22Rv1 (cell line): ENCODE data around the gene SEC14L2.

Experiments
- ZFX ChIP-seq: fragments of 450-650 bp; IDR thresholded peaks from 2 replicates; pipeline ENCODE4 v1.6.1; 2017; ENCODE audit warnings: antibody characterized with exemption, borderline replicate concordance
- TF ChIP-seq, protein P1 (sequence below): fragments of 450-650 bp; IDR thresholded peaks from 2 replicates; pipeline ENCODE4 v1.5.1; 2017; ENCODE audit warnings: mild to moderate bottlenecking

GRCh38 chr22:30444632-30445437, 48.0 kb downstream of the SEC14L2 start:
- TF ChIP-seq, protein P1, sequence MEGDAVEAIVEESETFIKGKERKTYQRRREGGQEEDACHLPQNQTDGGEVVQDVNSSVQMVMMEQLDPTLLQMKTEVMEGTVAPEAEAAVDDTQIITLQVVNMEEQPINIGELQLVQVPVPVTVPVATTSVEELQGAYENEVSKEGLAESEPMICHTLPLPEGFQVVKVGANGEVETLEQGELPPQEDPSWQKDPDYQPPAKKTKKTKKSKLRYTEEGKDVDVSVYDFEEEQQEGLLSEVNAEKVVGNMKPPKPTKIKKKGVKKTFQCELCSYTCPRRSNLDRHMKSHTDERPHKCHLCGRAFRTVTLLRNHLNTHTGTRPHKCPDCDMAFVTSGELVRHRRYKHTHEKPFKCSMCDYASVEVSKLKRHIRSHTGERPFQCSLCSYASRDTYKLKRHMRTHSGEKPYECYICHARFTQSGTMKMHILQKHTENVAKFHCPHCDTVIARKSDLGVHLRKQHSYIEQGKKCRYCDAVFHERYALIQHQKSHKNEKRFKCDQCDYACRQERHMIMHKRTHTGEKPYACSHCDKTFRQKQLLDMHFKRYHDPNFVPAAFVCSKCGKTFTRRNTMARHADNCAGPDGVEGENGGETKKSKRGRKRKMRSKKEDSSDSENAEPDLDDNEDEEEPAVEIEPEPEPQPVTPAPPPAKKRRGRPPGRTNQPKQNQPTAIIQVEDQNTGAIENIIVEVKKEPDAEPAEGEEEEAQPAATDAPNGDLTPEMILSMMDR = peak; percentile 83
- TF ChIP-seq ZFX = no peak
